Osteoblast (primary cell): ENCODE measurements around the gene MRPL52. TPM values are rescaled to one million over a fixed set of nuclear protein-coding genes. Genes with fewer than 3 reads are reported as not detected.

Experiments used
- DNase-seq: peaks from one replicate; pipeline ENCODE4 v3.0.0; 2011; ENCODE audit warnings: low spot score, mixed read lengths; ENCODE audit not compliant: insufficient read length; ENCODE audit errors: missing footprints
- H2AFZ ChIP-seq: 2 replicates; pipeline ENCODE4 v1.6.0; 2011; ENCODE audit warnings: mild to moderate bottlenecking, low read length
- H3K27ac ChIP-seq: 2 replicates; pipeline ENCODE4 v1.5.1; 2011; ENCODE audit warnings: mild to moderate bottlenecking, low read depth, low read length, moderate library complexity
- H3K27me3 ChIP-seq: 2 replicates; pipeline ENCODE4 v1.6.0; 2012; ENCODE audit warnings: mild to moderate bottlenecking, control low read depth, inconsistent platforms, low read length, moderate library complexity; ENCODE audit not compliant: insufficient read depth
- H3K36me3 ChIP-seq: 2 replicates; pipeline ENCODE4 v1.5.1; 2011; ENCODE audit warnings: mild to moderate bottlenecking, low read length, control low read depth, moderate library complexity; ENCODE audit not compliant: insufficient read depth
- H3K4me1 ChIP-seq: 2 replicates; pipeline ENCODE4 v1.5.1; 2011; ENCODE audit warnings: mild to moderate bottlenecking, low read length, control low read depth, moderate library complexity; ENCODE audit not compliant: insufficient read depth
- H3K4me2 ChIP-seq: 2 replicates; pipeline ENCODE4 v1.6.0; 2011; ENCODE audit warnings: mild to moderate bottlenecking, low read length; ENCODE audit not compliant: insufficient read depth
- H3K4me3 ChIP-seq: fragments of 200-600 bp; sonication (generic); 3 replicates; pipeline ENCODE4 v1.5.1; 2012; ENCODE audit warnings: mild to moderate bottlenecking, low read length, inconsistent platforms; ENCODE audit not compliant: insufficient read depth
- H3K79me2 ChIP-seq: 2 replicates; pipeline ENCODE4 v1.6.0; 2012; ENCODE audit warnings: mild to moderate bottlenecking, low read length, control low read depth, inconsistent platforms; ENCODE audit not compliant: insufficient read depth
- H3K9me3 ChIP-seq: 2 replicates; pipeline ENCODE4 v1.5.1; 2011; ENCODE audit warnings: low read depth, low read length, control low read depth
- H4K20me1 ChIP-seq: 2 replicates; pipeline ENCODE4 v1.6.0; 2012; ENCODE audit warnings: mild to moderate bottlenecking, low read length, control low read depth; ENCODE audit not compliant: insufficient read depth
- CTCF ChIP-seq: IDR thresholded peaks from 2 replicates; pipeline ENCODE4 v1.5.1; 2011; ENCODE audit warnings: mild to moderate bottlenecking, low read depth, low read length, moderate library complexity; ENCODE audit errors: extremely low read depth
- total RNA-seq: library from RNA; depleted of rRNA; stranded (reverse); fragments of >200 nt; gene quantifications from 2 replicates; pipeline ENCODE4 v1.2.3, GENCODE V29; 2012

The MRPL52 gene
- total RNA-seq = 20.3 and 31.5 TPM in 2 replicates

GRCh38 chr14:22829661-22830442 lies at the start of gene MRPL52:
MRPL52 (plus strand) TSS chr14:22829887; CDS start chr14:22829913, 26 bp downstream.
- no peak for TF ChIP-seq CTCF
- Histone ChIP-seq H3K36me3 (peaks cover 26% of the 10 kb centered on the region), H3K4me3 (peak within 1 kb of the TSS; percentile 86)

GRCh38 chr14:22780105-22780679 lies 49.5 kb upstream of the MRPL52 start:
- no peak overlapping the region for H3K4me3 ChIP-seq
- peaks cover 16% of the 10 kb centered on the region for H3K4me1 ChIP-seq
- no peaks in the 10 kb centered on the region for H3K9me3 ChIP-seq
- H3K79me2 ChIP-seq = no peaks in the 10 kb centered on the region
- no peaks in the 10 kb centered on the region for H3K27me3 ChIP-seq
- H3K27ac ChIP-seq = no peak overlapping the region
- H2AFZ ChIP-seq = peak overlapping the region; percentile 20
- no peaks in the 10 kb centered on the region for H3K36me3 ChIP-seq
- H4K20me1 ChIP-seq = no peaks in the 10 kb centered on the region
- no peak overlapping the region for H3K4me2 ChIP-seq
- no peak for TF ChIP-seq CTCF
- no peak for DNase-seq

More at GRCh38 chr14:22829661-22830442, at the start of gene MRPL52:
- Histone ChIP-seq H3K4me2 (peak within 1 kb of the TSS; percentile 91), H3K79me2 (peaks cover 24% of the 10 kb centered on the region), H3K4me1 (peaks cover 12% of the 10 kb centered on the region), H3K27ac (peak within 1 kb of the TSS; percentile 50), H2AFZ (peak within 1 kb of the TSS; percentile 80), H3K27me3 (no peaks in the 10 kb centered on the region), H4K20me1 (no peaks in the 10 kb centered on the region), H3K9me3 (no peaks in the 10 kb centered on the region)
- DNase-seq = peak; percentile 95

- H3K79me2 ChIP-seq = no peaks in the 10 kb centered on the region
- no peaks in the 10 kb centered on the region for H4K20me1 ChIP-seq
- DNase-seq = no peak
- H3K9me3 ChIP-seq = no peaks in the 10 kb centered on the region
- no peak overlapping the region for H3K27ac ChIP-seq
- no peaks in the 10 kb centered on the region for H3K36me3 ChIP-seq
- peaks cover 16% of the 10 kb centered on the region for H3K4me1 ChIP-seq
- TF ChIP-seq CTCF = no peak
- H3K4me3 ChIP-seq = no peak overlapping the region
- H3K27me3 ChIP-seq = no peaks in the 10 kb centered on the region
- H2AFZ ChIP-seq = peak overlapping the region; percentile 16
- no peak overlapping the region for H3K4me2 ChIP-seq
These were observed 48.8 kb upstream of the MRPL52 start for GRCh38 chr14:22780941-22781300.

- Histone ChIP-seq H4K20me1 (no peaks in the 10 kb centered on the region), H3K4me1 (peaks cover 16% of the 10 kb centered on the region), H3K9me3 (no peaks in the 10 kb centered on the region), H3K27ac (no peak overlapping the region), H3K27me3 (no peaks in the 10 kb centered on the region), H3K36me3 (no peaks in the 10 kb centered on the region), H3K79me2 (no peaks in the 10 kb centered on the region), H3K4me3 (no peak overlapping the region), H2AFZ (peak overlapping the region; percentile 16), H3K4me2 (no peak overlapping the region)
- TF ChIP-seq CTCF = no peak
- DNase-seq = peak; percentile 66
These were observed 48.2 kb upstream of the MRPL52 start for GRCh38 chr14:22781301-22781991.
